22Rv1 (cell line): Measurements from ENCODE around the gene SDHAF4.

Experiments used
- CTCF ChIP-seq: fragments of 450-650 bp; IDR thresholded peaks from 2 replicates; pipeline ENCODE4 v1.5.1; 2017; ENCODE audit warnings: mild to moderate bottlenecking
- ZFX ChIP-seq: fragments of 450-650 bp; IDR thresholded peaks from 2 replicates; pipeline ENCODE4 v1.6.1; 2017; ENCODE audit warnings: antibody characterized with exemption, borderline replicate concordance

DNA sequence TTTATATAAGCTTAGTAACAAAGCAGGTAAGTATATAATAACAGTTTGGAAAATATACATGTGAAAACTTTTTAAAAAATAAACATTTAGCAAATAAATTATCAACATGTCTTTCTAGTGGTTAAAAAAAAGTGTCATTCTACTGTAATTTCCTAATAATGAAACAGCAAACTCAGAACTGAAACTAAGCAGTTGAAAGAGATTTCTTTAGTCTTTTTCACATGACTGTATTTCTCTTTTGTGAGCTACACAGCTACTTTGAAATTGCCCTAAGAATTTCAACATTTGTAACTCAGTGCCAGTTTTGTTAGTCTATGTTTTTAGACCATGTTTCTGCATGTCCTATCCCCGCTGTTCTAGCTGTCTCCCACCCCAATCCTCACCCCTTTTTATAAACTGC lies 28.4 kb upstream of the SDHAF4 start:
- no peak for TF ChIP-seq CTCF
- no peak for TF ChIP-seq ZFX
